ENCODE data around the gene RO60. TPM values are rescaled to one million over a fixed set of nuclear protein-coding genes. Genes with fewer than 3 reads are reported as not detected.

The RO60 gene
- total RNA-seq, 4 donors from 2014 or later, result 112 to 277 (median 168) TPM

DNA sequence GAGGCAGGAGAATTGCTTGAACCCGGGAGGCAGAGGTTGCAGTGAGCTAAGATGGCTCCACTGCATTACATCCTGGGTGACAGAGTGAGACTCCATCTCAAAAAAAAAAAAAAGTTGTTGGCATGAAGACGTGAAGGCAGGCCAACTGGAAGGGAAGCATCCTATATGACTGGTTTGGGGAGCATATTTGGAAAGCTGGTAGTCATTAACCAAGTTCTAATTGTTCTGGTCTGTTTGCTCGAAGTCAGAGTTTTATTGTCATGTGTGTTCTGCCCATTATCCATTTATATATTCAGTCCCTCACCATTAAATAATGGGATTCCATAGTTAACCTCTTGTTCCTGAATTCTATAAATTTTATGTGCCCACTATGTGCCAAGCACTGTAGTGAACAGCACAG, 49.1 kb downstream of the RO60 start:
- H3K36me3 ChIP-seq, result no peaks in the 10 kb centered on the region
- H3K27me3 ChIP-seq, result no peaks in the 10 kb centered on the region
- no peak for DNase-seq (ENCODE audit: extremely low spot score)
- no peak overlapping the region for H3K27ac ChIP-seq (replicated peaks in 1 of 4)
- intact Hi-C loops (cut with DNase I), result no loop called here
- no peaks in the 10 kb centered on the region for H3K9me3 ChIP-seq
- H3K4me1 ChIP-seq, result peaks cover 19 to 27% (median 22%) of the 10 kb centered on the region in 4 donors
- TF ChIP-seq POLR2AphosphoS5 (IDR thresholded peaks at IDR 0.05), result no peak
- TF ChIP-seq EP300 (IDR thresholded peaks at IDR 0.05), result no peak
- no peak for TF ChIP-seq POLR2A (IDR thresholded peaks at IDR 0.05; ENCODE audit: low read depth)
- TF ChIP-seq, protein P1, sequence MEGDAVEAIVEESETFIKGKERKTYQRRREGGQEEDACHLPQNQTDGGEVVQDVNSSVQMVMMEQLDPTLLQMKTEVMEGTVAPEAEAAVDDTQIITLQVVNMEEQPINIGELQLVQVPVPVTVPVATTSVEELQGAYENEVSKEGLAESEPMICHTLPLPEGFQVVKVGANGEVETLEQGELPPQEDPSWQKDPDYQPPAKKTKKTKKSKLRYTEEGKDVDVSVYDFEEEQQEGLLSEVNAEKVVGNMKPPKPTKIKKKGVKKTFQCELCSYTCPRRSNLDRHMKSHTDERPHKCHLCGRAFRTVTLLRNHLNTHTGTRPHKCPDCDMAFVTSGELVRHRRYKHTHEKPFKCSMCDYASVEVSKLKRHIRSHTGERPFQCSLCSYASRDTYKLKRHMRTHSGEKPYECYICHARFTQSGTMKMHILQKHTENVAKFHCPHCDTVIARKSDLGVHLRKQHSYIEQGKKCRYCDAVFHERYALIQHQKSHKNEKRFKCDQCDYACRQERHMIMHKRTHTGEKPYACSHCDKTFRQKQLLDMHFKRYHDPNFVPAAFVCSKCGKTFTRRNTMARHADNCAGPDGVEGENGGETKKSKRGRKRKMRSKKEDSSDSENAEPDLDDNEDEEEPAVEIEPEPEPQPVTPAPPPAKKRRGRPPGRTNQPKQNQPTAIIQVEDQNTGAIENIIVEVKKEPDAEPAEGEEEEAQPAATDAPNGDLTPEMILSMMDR (IDR thresholded peaks at IDR 0.05), result no peak
- no peak overlapping the region for H3K4me3 ChIP-seq
- WGBS, result 84% methylated on average over 3 of the region's 3 CpGs

Small RNA genes lying within 50 kb of the gene (small RNA-seq; reads per million reads assigned to genes)
- 0 reads per million in 3 donors for gene SCARNA18B

Other genes with a start within 250 kb of the RO60 start
- 10 to 100 TPM; 24.0 to 33.8 (median 28.8) TPM for gene UCHL5, start 252 bp upstream of the RO60 start, total RNA-seq
- gene GLRX2, start 45.8 kb downstream of the RO60 start, total RNA-seq, result 10 to 100 TPM in 2 of 4 donors, 1 to 10 TPM in 2; 8.1 to 12.1 (median 10.0) TPM
- 10 to 100 TPM; 45.4 to 66.9 (median 46.0) TPM for gene CDC73, start 62.4 kb downstream of the RO60 start, total RNA-seq
- gene B3GALT2, start 127.0 kb downstream of the RO60 start, total RNA-seq, result 1 to 10 TPM in 3 of 4 donors, under 1 TPM in 1; 0.50 to 4.6 (median 1.8) TPM